GM18526 (cell line): ENCODE data around the gene PCNX2.
A peak's percentile ranks its signal among the peaks of the same experiment; 100 is the strongest.

Source experiments
- POLR2A ChIP-seq: IDR thresholded peaks from 3 replicates; pipeline ENCODE4 v1.6.1; 2011; ENCODE audit not compliant: insufficient read length; ENCODE audit errors: extremely low read depth

PCNX2 gene, protein sequence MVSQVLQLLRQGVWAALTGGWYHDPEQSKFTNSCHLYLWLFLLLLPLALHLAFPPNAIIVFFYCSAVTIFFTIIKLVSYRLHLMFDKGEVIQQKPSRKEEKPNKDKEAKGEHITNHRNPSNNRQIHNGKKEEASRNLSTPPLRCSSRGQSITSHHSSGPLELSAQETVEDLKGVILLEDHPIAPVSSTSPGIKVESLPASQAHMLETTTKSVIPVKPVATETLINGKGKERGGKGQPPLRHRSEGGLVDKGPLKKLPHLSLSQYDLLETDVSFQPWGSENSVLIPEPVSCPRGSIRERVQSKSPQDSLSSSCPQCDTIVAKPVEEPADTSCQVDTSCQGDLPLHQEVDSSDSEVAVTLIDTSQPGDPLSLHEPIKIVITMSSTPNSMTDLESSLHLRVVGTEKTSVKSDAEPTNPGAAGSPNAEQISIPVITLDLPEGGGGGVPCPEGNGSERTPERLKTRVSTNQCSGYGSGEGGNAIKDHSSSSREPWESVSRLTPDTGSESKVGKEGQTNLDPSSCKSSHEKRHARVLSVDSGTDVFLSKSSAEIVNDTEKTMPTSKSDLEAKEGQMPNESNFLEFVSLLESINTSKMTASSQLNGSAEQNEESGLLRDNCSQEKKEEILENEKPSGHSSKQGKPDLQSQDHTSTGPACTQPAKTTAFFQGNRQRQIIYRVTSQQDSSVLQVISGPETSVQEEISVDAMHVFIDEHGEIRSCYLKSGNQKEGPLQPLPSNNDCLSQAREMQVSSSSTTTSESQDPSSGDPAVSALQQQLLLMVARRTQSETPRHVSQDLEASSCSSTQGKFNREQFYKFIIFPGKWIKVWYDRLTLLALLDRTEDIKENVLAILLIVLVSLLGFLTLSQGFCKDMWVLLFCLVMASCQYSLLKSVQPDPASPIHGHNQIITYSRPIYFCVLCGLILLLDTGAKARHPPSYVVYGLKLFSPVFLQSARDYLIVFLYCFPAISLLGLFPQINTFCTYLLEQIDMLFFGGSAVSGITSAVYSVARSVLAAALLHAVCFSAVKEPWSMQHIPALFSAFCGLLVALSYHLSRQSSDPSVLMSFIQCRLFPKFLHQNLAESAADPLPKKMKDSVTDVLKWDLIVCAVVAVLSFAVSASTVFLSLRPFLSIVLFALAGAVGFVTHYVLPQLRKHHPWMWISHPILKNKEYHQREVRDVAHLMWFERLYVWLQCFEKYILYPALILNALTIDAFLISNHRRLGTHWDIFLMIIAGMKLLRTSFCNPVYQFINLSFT (N-terminal part only)

DNA sequence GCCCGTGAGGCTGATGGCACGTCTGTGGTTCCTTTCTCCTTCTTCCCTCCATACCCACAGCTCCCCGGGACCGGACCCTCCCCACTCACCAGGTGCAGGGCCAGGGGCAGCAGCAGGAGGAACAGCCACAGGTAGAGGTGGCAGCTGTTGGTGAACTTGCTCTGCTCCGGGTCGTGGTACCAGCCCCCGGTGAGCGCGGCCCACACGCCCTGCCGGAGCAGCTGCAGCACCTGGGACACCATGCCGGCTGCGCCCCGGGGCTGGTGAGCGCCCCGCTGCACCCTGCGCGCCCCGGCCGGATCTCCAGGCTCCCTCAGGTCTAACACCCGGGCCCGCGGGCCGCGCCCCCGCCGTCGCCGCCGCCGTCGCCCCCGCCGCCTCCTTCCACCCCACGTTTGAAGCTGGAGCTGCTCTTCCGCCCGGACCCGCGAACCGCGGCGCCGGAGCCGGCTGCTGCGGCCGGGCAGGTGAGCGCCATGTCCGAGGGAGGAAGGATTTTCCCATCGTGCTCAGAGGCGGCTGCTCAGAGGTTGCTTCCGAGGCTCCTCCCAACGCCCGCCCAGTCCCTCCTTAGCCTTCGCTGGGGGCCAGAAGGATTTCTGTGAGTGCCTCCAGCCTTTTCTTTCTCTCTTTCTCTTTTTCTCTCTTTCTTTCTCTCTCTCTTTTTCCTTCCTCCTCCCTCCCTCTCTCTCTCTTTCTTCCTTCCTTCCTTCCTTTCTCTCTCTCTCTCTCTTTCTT, at the start of gene PCNX2:
PCNX2 (minus strand) TSS at position 489 of the 738 bp plus-strand sequence; CDS start at position 242, 247 bp downstream.
- TF ChIP-seq POLR2A, result peak; percentile 72

DNA sequence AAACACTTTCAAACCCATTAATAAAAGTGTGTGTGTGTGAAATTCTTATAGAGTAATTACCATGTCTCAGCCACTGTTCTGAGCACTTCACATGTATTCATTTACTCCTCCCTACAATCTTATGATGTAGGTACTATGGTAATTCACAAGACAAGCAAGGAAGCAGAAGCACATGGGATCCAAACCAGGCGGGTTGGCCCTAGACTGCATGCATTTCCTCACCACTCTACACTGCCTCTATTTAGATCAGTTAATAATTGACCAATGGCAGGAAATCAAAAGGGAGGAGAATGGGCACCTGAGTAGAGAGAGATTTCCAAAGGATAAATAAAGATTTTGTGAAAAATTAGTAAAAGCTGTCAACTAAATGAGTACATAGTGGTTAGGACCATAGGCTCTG, 47.7 kb upstream of the PCNX2 start:
- no peak for TF ChIP-seq POLR2A

DNA sequence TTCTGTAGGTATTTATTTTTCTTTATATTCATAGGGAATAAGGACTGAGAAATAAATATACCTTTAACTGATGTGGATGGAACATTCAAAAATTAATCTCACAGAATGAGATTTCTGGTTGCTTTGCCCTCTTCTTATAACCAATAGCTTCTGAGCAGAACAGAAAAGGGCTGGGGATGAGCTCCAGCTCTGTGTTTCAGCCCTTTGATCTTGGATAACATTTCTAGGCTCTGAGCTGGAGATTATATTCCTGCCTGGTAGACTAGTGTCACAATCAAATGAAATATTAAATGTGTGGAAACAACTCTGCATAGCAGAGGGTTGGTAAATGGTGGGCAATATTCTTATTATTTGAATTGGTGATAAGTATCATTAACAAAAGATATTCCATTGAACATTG, 46.6 kb upstream of the PCNX2 start:
- no peak for TF ChIP-seq POLR2A

DNA sequence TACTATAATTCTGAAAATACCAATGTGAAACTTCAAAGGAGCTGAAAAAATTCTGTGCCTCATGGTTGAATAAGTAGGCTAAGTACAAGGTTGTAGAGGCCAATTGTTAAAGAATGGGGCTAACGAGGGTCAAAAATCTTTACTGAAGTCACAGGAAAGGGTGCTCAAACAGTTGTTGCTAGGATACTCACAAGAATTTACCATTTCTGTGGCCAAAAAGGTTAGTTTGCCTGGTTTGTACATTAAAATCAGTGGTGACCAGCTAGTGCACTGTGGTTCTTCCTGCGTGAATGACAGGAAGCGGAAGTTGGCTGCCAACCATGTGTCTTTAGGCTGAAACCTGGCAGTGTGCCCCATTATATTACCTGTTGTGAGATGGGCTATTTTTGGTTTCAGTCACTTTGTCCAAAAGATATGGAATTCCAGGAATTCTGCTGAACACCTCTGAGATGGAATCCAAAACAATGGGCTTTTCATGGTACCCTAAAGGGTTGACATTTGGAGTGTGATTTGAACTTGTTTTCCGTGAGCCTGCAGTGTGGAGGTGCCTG, 45.5 kb upstream of the PCNX2 start:
- TF ChIP-seq POLR2A, result no peak

DNA sequence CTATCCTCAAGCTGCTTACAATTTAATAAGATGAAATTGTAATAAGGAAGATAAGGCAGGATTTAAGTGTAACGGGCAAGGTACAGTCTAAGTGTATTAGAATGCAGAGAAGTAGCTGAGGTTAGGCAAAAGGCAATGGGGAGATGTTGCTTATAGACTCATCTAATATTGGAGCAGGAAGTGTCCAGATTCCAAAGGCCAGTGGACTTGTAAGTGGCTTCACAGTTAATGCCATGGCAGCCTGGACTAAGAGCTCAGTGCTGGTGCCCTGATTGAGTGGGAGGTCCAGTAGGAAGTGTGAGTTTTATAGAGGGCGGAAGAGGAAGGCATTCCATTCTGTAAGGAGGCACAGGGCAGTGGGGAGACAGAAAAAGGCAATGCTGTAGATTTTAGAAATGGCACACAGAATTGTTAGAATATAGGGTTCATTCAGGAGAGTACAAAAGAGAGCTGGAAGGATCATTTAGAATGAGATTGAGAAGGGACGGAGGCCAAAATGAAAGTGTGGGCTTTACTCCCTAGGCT, 44.6 kb upstream of the PCNX2 start:
- no peak for TF ChIP-seq POLR2A

DNA sequence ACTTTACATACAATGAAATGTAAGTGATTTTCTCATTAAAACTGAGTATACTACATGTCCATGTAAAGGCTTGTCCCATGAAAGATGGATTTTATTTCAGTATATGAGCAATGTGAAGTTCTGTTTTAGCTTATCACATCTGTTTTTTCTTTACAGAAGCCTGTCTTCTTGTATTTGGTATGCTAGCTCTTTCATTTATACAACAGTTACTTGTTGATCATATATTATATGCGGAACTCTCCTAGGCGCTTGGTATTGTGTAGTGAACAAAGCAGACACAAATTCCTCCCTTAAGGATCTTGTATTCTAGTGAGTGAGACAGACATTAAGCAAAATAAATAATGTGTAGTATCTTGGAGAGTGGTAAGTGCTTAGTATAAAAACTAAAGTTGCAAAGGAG, 42.6 kb upstream of the PCNX2 start:
- no peak for TF ChIP-seq POLR2A

DNA sequence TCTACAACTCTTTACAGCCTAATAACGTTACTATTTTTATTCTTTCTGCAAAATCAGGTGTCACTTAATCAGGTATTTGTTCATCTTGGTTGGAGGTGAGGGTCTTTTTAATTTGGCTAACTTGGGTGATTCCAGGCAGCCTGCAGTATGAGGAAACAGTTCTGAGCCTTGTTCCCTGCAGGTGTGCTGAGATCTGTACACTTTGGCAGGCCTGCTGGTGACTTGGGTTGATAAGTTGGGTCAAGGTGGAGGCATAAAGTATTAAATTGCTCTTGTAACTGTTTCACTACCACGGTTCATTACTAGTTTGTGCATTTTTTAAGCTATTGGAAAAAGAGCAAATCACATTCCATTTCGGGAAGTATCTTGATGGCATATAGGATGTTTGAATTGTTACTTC, 42.0 kb upstream of the PCNX2 start:
- TF ChIP-seq POLR2A, result no peak

DNA sequence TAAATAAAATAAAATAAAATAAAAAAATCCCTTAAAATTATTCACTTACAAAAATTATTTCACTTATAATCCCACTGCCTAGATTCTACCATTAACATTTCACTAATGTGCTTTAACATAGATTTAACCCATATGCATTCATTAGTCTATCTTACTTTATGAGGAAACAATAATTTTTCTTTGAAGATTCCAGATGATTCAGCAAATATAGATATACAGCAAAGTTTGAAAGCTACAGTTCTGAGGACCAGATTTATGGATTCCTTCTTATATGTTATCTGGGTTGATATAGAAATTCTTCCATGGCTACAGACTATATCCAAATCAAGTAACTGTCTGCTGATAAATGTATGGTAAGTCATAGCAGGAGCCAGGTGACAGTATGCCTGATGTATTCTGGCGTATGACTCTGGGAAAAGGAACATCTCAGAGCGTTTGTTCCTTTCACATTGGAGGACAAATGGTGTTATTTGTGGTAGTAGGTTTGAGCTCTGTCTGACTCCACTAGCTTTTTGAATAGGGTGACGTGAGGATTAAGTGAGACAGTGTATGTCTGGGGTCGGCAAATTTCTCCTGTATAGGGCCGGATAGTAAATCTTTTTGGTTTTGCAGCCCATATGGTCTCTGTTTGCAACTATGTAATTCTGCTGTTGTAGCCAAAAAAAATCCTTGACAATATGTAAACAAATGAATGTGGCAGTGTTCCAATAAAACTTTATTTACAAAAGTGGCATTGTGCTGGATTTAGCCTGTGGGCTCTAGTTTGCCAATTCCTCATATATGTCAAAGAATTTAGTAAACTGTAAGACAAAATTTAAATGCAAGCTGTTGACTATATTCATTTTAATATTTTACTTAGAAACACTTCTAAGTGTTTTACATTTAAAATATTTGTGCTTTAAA, 41.3 kb upstream of the PCNX2 start:
- no peak for TF ChIP-seq POLR2A

DNA sequence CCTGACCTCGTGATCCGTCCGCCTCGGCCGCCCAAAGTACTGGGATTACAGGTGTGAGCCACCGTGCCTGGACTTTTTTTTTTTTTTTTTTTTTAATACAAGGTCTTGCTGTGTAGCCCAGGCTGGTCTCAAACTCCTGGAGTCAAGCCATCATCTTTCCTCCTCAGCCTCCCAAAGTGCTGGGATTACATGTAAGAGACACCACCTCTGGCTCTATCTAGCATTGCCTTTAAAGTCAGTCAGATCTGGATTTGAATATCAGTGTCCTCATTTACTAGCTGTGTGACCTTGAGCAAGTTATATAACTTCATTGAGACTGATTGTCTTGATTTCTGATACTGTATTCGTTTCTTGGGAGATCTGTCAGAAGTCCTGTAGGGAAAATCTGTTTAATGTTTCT, 38.6 kb upstream of the PCNX2 start:
- TF ChIP-seq POLR2A, result no peak

DNA sequence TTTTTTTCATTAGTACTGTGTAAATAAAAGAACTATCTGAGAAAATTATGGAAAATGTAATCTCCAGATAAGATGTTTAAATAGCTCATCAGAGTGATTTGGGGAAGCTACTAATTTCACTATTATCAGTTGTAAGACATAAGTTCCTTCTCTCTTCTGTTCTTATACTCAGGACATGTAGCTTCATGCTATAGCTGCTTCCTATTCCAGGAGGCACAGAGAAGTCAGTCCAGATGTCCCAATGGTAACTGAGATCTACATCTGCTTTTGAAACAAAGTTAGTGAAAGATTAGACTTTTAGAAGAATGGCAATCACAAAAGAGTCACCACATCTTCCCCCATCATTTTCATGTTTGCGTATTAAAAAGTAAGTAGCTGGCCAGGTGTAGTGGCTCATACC, 37.6 kb upstream of the PCNX2 start:
- no peak for TF ChIP-seq POLR2A

DNA sequence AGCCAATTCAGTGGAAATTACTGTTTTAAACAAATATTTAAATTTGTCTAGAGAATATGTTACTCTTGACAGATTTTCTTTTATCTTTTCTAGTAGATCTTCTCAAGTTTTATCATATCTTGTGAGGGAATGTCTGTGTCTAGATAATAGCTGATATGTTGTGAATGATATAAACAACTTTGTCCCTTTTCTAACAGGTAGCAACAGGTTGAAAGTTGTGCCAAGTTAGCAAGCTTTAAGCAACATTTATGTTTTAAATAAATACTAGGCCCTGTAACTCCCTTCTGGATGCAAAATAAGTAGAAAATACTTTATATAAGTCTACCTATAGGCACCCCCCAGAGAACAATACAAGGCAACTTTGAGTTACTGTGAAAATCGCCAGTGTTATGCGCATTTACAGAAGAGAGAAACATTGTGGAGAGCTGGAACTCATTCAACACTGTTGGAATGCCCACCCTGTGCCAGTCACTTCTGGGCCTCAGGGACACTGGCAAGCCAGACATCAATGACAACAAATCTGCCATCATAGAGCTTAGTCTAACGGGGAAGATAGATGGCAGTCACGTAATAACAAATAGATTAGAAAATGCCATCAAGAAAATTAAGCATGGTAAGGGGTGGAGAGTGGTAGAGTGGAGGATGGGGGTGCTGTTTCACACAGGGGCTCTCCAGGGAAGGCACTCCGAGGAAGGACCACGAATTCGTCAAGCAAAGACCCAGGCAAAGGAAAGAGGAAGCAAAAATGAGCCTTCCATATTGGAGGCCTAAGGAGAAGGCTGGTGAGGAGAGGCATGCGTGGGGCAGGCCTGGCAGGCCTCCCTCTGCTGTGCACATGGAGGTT, 36.4 kb upstream of the PCNX2 start:
- no peak for TF ChIP-seq POLR2A

DNA sequence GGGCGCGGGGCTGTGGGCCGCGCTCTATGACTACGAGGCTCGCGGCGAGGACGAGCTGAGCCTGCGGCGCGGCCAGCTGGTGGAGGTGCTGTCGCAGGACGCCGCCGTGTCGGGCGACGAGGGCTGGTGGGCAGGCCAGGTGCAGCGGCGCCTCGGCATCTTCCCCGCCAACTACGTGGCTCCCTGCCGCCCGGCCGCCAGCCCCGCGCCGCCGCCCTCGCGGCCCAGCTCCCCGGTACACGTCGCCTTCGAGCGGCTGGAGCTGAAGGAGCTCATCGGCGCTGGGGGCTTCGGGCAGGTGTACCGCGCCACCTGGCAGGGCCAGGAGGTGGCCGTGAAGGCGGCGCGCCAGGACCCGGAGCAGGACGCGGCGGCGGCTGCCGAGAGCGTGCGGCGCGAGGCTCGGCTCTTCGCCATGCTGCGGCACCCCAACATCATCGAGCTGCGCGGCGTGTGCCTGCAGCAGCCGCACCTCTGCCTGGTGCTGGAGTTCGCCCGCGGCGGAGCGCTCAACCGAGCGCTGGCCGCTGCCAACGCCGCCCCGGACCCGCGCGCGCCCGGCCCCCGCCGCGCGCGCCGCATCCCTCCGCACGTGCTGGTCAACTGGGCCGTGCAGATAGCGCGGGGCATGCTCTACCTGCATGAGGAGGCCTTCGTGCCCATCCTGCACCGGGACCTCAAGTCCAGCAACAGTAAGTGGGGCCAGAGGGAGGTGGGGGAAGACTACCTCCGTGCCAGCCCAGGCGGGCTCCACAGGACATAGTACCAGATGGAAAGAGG, 32.8 kb upstream of the PCNX2 start:
- TF ChIP-seq POLR2A, result no peak
